Activated naive CD4-positive, alpha-beta T cell treated with anti-CD3 and anti-CD28 coated beads, Interleukin-2, amount 50 U/mL, for 24 hours (primary cell): ENCODE results near the gene FADS6.

Source experiments
- H3K27ac Mint-ChIP-seq: one replicate; pipeline ENCODE4 v1.8.0; 2021; ENCODE audit warnings: mild to moderate bottlenecking, mixed read lengths
- H3K27me3 Mint-ChIP-seq: one replicate; pipeline ENCODE4 v1.8.0; 2021; ENCODE audit warnings: mixed read lengths
- H3K36me3 Mint-ChIP-seq: one replicate; pipeline ENCODE4 v1.8.0; 2021; ENCODE audit warnings: mixed read lengths
- H3K4me1 Mint-ChIP-seq: one replicate; pipeline ENCODE4 v1.8.0; 2021; ENCODE audit warnings: mixed read lengths
- H3K4me3 Mint-ChIP-seq: one replicate; pipeline ENCODE4 v1.8.0; 2021; ENCODE audit warnings: mild to moderate bottlenecking, mixed read lengths
- H3K9me3 Mint-ChIP-seq: one replicate; pipeline ENCODE4 v1.8.0; 2021; ENCODE audit warnings: mixed read lengths

The FADS6 gene, protein sequence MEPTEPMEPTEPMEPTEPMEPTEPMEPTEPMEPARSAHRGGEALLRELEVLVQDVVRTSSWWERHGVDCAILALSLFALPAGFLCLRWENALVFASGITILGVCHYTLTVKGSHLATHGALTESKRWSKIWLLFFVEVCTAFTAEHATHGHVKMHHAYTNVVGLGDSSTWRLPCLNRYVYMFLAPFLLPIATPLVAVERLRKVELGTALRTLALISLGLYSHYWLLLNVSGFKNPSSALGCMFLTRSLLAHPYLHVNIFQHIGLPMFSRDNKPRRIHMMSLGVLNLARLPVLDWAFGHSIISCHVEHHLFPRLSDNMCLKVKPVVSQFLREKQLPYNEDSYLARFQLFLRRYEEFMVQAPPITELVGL

DNA sequence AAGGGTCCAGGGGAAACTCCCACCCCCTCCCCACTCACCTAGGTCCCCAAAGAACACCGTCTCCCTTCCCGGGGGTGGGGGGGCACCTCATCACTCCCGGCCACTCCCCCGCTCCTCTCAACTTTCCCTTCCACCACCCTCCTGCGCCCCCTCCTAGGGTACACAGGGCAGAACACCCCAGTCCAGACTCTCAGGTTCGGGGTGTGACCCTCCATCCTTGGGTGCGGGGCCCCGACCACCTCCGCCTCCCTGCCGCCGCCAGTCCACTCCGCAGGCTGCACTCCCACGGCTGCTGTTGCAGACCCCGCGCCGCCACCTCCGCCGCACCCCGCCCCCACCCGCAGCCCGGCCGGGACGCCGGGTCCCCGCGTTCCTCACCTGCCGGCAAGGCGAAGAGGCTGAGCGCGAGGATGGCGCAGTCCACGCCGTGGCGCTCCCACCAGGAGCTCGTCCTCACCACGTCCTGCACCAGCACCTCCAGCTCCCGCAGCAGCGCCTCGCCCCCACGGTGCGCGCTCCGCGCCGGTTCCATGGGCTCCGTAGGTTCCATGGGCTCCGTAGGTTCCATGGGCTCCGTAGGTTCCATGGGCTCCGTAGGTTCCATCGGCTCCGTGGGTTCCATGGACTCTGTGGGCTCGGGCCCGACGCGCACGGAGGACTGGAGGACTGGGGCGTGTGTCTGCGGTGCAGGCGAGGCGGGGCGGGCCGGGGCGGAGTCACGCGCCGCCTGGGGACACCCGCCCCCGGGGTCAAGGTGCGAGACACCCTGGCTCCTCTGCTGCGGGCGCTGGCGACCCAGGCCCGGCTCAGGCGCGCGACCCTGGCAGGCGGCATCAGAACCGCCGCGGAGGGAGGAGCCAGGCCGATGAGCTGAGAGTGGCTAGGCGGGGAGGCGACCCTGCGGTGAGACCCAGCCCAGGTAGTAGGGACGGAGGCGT lies at the start of gene FADS6:
TSS of gene FADS6 (minus strand) at position 660 of the 938 bp plus-strand sequence. CDS start at position 622, 38 bp downstream.
- Mint-ChIP-seq H3K4me3 (peak within 1 kb of the TSS; percentile 82), H3K36me3 (no peaks in the 10 kb centered on the region), H3K9me3 (no peaks in the 10 kb centered on the region), H3K27ac (no peak within 1 kb of the TSS), H3K4me1 (peaks cover 4% of the 10 kb centered on the region), H3K27me3 (peaks cover 20% of the 10 kb centered on the region)

DNA sequence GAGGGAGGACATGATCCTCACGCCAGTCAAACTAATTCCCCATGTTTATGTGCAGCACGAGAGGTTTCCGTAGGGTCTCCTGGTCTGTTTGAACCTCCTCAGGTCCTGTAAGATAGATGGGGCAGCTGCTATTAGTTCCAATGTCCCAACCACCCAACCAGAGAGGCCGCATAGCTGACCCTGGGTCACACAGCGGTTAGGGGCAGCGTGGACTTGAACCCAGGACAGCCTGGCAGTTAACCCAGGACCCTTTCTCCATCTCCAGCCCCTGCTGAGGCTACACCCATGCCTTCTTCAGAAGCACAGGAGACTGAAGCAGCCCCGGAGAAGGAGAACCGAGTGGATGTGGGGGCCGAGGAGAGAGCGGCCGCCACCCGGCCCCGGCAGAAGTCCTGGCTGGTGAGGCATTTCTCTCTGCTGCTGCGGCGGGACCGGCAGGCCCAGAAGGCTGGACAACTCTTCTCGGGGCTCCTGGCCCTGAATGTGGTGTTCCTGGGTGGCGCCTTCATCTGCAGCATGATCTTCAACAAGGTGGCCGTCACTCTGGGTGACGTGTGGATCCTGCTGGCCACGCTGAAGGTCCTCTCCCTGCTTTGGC lies 47.8 kb upstream of the FADS6 start:
- Mint-ChIP-seq H3K4me1 (no peaks in the 10 kb centered on the region), H3K27ac (no peak overlapping the region), H3K9me3 (no peaks in the 10 kb centered on the region), H3K36me3 (peaks cover 2% of the 10 kb centered on the region), H3K4me3 (no peak overlapping the region), H3K27me3 (peaks cover 20% of the 10 kb centered on the region)

DNA sequence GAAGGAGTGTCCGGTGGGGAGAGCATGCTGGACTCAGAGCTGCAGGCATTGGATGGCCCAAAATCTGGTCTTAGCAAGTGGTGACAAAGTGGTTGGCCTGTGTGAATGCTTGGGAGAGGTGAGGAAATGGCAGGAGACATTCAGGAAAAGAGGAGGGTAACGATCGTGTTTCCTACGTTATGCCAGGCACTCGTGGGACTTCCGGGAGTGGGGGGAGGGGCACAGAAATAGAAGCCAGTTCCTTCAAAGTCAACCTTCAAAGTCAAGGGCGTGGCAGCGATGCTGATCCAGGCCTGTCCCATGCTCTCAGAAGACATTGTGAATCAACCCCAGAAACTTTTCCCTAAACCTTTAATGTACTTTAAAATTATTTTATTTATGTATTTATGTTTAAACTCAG lies 46.1 kb upstream of the FADS6 start:
- H3K9me3 Mint-ChIP-seq, result no peaks in the 10 kb centered on the region
- H3K27me3 Mint-ChIP-seq, result peaks cover 24% of the 10 kb centered on the region
- H3K4me3 Mint-ChIP-seq, result no peak overlapping the region
- H3K4me1 Mint-ChIP-seq, result no peaks in the 10 kb centered on the region
- no peak overlapping the region for H3K27ac Mint-ChIP-seq
- H3K36me3 Mint-ChIP-seq, result peaks cover 2% of the 10 kb centered on the region

DNA sequence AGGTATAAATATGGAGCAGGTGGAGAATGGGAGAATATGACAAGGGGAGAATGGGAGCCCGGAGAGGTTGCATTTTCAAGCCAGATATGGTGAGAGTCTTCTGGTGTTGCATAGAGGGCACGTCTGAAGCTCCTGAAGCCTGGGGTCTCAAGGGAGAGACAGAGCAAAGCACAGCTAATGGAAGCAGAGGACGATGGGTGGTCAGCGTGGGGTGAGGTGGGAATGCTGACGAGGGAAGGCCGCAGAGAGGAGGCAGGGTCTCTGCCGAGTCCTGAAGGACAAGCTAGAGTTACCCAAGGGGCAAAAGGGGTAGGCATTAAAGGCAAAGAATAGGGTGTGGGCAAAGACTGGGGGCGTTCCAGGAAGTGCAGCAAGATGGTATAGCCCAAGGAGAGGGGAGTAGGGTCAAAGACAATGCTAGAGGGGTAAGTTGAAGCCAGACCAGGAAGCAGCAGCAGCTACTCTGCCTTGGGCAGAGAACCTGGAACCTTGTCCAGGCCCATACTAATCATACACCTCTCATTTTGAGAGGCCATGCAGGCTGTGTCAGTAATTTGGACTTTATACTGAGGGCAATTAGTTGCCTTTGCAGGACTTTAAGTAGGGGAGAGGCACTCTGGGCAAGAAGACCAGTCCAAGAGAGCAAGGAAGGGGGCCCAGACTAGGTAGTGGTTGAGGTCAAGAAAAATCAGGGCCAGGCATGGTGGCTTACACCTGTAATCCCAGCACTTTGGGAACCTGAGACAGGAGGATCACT lies 44.9 kb upstream of the FADS6 start:
- no peak overlapping the region for H3K27ac Mint-ChIP-seq
- peaks cover 26% of the 10 kb centered on the region for H3K27me3 Mint-ChIP-seq
- no peak overlapping the region for H3K4me3 Mint-ChIP-seq
- H3K4me1 Mint-ChIP-seq, result no peaks in the 10 kb centered on the region
- peaks cover 2% of the 10 kb centered on the region for H3K36me3 Mint-ChIP-seq
- H3K9me3 Mint-ChIP-seq, result no peaks in the 10 kb centered on the region

DNA sequence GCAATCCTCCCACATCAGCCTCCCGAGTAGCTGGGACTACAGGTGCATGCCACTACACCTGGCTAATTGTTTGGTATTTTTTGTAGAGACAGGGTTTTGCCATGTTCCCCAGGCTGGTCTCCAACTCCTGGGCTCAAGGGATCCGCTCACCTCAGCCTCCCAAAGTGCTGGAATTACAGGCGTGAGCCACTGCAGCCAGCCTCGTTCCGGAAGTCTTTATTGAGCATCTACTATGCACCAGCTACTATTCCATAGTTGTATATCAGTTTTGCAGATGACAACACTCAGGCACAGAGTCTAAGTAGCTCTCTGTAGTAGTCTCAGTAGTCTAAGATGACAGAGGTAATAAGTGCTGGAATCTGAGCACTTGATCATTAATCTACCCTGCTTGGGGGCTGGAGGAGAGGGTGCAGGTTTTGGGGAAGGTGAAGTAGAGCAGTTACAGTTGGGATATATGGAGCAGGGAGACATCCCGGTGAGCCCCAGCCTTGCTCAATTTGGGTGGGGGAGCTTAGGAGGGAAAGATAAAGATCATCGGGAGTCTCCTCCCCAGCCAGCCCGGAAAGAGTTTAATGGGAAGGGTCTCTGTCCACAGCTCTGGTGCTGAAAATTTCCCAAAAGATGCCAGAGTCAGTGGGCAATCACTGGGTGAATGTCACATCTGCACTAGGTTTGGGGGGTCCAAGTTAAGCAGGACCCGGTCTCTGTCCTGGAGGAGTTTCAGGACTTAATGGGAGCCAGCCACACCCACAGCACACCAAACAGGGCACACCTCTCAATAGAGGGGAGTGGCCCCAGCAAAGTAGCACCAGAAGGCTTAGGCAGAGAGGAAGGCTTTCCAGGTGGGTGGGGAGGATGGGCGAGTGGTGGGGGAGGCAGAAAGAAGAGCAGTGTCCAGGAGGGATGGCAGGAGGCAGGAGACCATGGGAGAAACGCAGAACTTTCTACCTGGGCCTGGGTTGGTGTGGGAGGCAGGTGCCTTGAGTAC lies 43.9 kb upstream of the FADS6 start:
- Mint-ChIP-seq H3K27ac (no peak overlapping the region), H3K4me1 (no peaks in the 10 kb centered on the region), H3K9me3 (no peaks in the 10 kb centered on the region), H3K36me3 (peaks cover 2% of the 10 kb centered on the region), H3K4me3 (peak overlapping the region; percentile 33), H3K27me3 (peaks cover 31% of the 10 kb centered on the region)

DNA sequence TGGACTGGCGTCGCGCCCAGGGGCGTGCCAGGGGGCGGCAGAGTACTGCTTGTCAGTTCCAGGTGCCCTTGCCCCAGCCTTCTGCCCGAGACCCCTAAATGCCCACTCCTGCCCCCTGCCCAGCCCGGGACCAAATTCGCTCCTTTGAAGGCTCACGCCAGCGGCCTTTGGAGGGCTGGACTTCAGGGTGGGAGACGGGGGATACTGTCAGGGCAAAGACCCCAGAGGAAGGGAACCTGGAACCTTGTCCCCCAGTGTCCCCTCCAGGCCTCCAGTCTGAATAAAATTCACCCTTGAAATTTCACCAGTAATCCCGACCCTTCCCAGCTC lies 43.0 kb upstream of the FADS6 start:
- Mint-ChIP-seq H3K4me1 (no peaks in the 10 kb centered on the region), H3K4me3 (peak overlapping the region; percentile 33)

DNA sequence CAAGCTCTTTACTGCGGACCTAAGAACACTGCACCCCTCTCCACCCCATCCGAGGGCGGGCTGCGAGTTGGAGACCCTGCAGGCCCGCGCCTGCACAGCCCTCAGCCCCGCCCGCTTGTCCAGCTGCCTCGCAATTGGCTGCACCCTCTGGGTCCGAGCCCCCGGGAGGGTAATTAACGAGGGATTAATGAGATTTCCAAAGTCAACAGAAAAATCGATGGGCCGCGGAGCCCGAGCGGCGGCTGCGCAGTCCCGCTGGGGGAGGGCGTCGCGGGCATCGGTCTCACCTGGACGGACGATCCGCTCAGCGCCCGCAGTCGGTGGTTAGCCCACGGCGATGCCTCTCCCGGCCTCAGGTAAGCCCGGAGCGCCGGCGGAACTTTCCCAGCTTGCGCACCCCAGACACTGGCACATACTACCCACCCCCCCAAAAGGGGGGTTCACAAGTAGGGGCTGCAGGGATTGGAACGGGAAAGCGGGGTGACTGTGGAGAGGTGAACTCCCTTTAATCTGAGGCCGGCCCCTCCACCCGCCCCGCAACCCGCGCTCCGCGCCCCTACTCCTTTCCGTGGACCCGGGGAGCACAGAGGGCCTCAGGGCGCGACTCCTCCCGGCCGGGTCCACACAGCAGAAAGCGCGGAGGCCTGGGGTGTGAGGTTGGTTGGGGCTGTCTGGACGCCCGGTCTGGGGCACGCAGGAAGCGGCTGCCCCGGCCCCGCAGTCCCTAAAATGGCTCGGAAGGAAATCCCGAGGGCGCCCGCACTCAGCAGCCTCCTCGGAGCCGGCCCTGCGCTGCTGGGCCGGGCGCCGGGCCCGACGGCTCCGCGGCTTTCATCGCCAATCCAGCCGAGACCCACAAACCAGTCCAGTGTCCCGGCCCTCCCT lies 42.4 kb upstream of the FADS6 start, which contains the start of gene OTOP3:
TSS of gene OTOP3 (plus strand) at position 314 of the 885 bp plus-strand sequence. CDS start at position 338, 24 bp downstream.
- H3K27me3 Mint-ChIP-seq, result peaks cover 32% of the 10 kb centered on the region
- H3K9me3 Mint-ChIP-seq, result no peaks in the 10 kb centered on the region
- peaks cover 2% of the 10 kb centered on the region for H3K36me3 Mint-ChIP-seq
- no peaks in the 10 kb centered on the region for H3K4me1 Mint-ChIP-seq
- no peak within 1 kb of the TSS for H3K27ac Mint-ChIP-seq
- peak within 1 kb of the TSS; percentile 33 for H3K4me3 Mint-ChIP-seq

More for the DNA sequence above, 43.0 kb upstream of the FADS6 start:
- Mint-ChIP-seq H3K27ac (no peak overlapping the region), H3K36me3 (peaks cover 2% of the 10 kb centered on the region), H3K9me3 (no peaks in the 10 kb centered on the region), H3K27me3 (peaks cover 29% of the 10 kb centered on the region)

DNA sequence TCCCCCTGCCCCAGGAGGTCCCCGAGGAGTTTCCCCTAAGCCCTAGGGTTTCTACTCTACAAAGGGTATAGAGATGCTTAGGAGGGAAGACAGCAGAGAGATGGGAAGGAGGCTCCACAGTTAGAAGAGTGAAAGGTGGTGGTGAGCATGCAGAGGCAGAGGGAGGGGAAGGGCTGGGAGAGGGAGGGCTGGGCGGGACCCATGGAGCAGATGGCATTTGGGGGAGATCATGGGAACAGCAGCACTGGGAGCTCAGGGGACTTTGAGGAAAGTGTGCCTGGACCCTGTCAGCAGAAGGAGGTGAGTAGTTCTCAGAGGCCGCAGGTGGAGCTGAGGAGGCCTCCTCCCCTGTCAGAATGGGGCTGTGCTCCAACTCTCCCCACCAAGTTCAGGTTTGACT lies 41.6 kb upstream of the FADS6 start:
- H3K36me3 Mint-ChIP-seq, result peaks cover 2% of the 10 kb centered on the region
- no peak overlapping the region for H3K4me3 Mint-ChIP-seq

DNA sequence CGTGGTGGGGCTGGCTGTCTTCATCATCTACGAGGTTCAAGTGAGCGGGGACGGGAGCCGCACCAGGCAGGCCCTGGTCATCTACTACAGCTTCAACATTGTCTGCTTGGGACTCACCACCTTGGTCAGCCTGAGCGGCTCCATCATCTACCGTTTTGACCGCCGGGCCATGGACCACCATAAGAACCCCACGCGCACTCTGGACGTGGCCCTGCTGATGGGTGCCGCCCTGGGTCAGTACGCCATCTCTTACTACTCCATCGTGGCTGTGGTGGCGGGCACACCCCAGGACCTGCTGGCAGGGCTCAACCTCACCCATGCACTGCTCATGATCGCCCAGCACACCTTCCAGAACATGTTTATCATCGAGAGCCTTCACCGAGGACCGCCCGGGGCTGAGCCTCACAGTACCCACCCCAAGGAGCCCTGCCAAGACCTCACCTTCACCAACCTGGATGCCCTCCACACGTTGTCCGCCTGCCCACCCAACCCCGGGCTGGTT lies 37.2 kb upstream of the FADS6 start:
- Mint-ChIP-seq H3K27ac (no peak overlapping the region), H3K27me3 (peaks cover 41% of the 10 kb centered on the region), H3K36me3 (peaks cover 2% of the 10 kb centered on the region), H3K4me1 (no peaks in the 10 kb centered on the region), H3K4me3 (no peak overlapping the region), H3K9me3 (no peaks in the 10 kb centered on the region)

More for the DNA sequence above, 41.6 kb upstream of the FADS6 start:
- H3K9me3 Mint-ChIP-seq, result no peaks in the 10 kb centered on the region
- no peaks in the 10 kb centered on the region for H3K4me1 Mint-ChIP-seq
- H3K27me3 Mint-ChIP-seq, result peaks cover 36% of the 10 kb centered on the region
- no peak overlapping the region for H3K27ac Mint-ChIP-seq

DNA sequence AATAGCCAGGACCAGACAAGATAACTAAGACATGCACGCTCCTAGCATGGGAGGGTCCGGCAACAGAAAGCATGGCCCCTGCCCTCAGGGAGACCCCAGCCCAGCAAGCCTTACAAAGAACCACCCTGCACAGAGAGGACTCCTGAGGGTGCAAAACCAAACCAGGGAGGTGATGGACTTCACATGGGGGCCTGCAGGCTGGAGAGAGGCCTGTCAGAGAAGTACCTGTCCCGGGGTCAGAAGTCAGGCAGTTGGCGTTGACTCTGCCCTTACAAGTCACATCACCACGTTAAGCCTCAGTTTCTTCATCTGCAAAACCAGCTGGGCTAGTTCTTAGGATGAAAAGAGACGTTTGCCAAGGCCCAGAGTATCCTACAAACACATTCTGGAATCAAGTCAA lies 35.4 kb upstream of the FADS6 start:
- peaks cover 6% of the 10 kb centered on the region for H3K4me1 Mint-ChIP-seq
- H3K27ac Mint-ChIP-seq, result no peak overlapping the region
- no peak overlapping the region for H3K4me3 Mint-ChIP-seq
- peaks cover 51% of the 10 kb centered on the region for H3K27me3 Mint-ChIP-seq
- peaks cover 2% of the 10 kb centered on the region for H3K36me3 Mint-ChIP-seq
- H3K9me3 Mint-ChIP-seq, result no peaks in the 10 kb centered on the region

DNA sequence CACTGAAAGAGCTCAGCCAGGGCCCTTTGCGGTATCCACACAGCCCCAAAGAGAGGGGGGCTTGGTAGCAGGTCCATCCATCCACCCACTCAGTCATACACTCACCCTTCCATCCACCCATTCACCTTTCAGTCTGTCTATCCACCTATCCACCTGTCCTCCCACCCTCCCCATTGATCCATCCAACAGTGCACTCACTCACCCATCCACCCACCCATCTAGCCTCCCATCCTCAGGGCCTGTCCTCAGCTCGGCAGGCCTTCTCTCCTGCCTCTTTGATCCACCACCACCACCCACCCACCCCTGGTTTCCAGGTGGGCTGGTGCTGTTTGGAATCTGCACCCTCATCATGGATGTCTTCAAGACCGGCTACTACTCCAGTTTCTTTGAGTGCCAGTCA lies 31.8 kb upstream of the FADS6 start:
- H3K9me3 Mint-ChIP-seq, result no peaks in the 10 kb centered on the region
- no peak overlapping the region for H3K27ac Mint-ChIP-seq
- peaks cover 2% of the 10 kb centered on the region for H3K36me3 Mint-ChIP-seq
- H3K27me3 Mint-ChIP-seq, result peaks cover 44% of the 10 kb centered on the region
- H3K4me3 Mint-ChIP-seq, result no peak overlapping the region
- H3K4me1 Mint-ChIP-seq, result peaks cover 11% of the 10 kb centered on the region

DNA sequence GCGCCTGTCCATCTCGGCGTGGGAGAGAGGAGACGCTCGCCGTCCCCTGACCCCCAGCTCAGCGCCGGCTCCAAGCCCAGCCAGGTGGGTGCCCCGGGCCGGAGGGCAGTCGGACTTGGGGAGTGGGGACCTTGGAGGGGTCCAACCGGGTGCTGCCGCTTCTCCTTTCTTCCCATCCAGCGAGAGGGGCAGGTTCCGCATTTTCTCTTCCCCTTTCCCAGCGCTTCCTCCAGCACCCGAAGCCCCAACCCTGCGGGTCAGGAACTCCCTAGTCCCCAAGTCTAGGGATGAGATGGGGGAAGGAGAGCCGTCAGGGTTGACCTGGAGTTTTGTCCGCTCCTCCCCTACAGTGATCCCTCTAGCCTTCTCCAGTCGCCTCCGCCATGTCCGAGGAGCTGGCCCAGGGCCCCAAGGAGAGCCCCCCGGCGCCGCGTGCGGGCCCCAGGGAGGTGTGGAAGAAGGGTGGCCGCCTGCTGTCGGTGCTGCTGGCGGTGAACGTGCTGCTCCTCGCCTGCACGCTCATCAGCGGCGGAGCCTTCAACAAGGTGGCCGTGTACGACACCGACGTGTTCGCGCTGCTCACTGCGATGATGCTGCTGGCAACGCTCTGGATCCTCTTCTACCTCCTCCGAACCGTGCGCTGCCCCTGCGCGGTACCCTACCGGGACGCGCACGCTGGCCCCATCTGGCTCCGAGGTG lies 31.0 kb upstream of the FADS6 start, which contains the start of gene OTOP2:
TSS of gene OTOP2 (plus strand) at position 24 of the 699 bp plus-strand sequence. CDS start at position 384, 360 bp downstream.
- Mint-ChIP-seq H3K4me3 (peak within 1 kb of the TSS; percentile 60), H3K27me3 (peaks cover 39% of the 10 kb centered on the region), H3K27ac (no peak within 1 kb of the TSS), H3K9me3 (no peaks in the 10 kb centered on the region), H3K36me3 (peaks cover 2% of the 10 kb centered on the region), H3K4me1 (peaks cover 11% of the 10 kb centered on the region)
